ENCODE measurements around the gene RAP2A. TPM values are rescaled to one million over a fixed set of nuclear protein-coding genes. Genes with fewer than 3 reads are reported as not detected.

The RAP2A gene
- total RNA-seq, 1 donor from 2014 or later, result 70.9 TPM

DNA sequence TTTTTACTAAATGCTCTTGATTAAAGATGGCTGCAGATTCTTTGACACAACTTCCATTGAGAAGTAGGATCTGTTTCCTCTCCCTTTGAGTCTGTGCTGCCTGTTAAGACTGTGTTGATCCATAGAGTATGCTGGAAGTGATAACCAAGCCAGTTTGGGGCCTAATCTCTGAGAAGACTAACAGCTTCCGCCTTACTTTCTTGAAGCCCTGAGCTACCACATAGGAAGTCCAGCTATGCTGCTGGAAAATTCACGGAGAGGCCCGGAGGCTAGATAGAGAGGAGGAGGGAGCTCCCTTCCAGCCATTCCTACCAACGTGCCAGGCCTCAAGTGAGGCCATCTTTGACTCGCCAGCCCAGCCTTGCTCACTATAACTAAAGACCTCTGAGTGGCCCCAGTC, 12.5 kb downstream of the RAP2A start:
- Mint-ChIP-seq H3K27me3 (ENCODE audit: insufficient read depth, low read depth) (no peaks in the 10 kb centered on the region), H3K36me3 (peaks cover 35% of the 10 kb centered on the region), H3K27ac (no peak overlapping the region), H3K9me3 (no peaks in the 10 kb centered on the region), H3K4me3 (no peak overlapping the region), H3K4me1 (no peaks in the 10 kb centered on the region)
- Histone ChIP-seq H3K4me2 (no peak overlapping the region), H3F3A (ENCODE audit: low read depth) (no peaks in the 10 kb centered on the region), H2AFZ (replicated peaks) (no peak overlapping the region), H3K36me3 (peaks cover 7% of the 10 kb centered on the region), H3K27me3 (no peaks in the 10 kb centered on the region), H3K27ac (no peak overlapping the region), H3K9ac (no peak overlapping the region), H3K9me3 (ENCODE audit: low read depth) (no peaks in the 10 kb centered on the region), H3K4me1 (no peaks in the 10 kb centered on the region), H3K4me3 (no peak overlapping the region), H4K20me1 (ENCODE audit: low read depth) (no peaks in the 10 kb centered on the region), H3K79me2 (ENCODE audit: low read depth) (peaks cover 98% of the 10 kb centered on the region)
- TF ChIP-seq, protein P1, sequence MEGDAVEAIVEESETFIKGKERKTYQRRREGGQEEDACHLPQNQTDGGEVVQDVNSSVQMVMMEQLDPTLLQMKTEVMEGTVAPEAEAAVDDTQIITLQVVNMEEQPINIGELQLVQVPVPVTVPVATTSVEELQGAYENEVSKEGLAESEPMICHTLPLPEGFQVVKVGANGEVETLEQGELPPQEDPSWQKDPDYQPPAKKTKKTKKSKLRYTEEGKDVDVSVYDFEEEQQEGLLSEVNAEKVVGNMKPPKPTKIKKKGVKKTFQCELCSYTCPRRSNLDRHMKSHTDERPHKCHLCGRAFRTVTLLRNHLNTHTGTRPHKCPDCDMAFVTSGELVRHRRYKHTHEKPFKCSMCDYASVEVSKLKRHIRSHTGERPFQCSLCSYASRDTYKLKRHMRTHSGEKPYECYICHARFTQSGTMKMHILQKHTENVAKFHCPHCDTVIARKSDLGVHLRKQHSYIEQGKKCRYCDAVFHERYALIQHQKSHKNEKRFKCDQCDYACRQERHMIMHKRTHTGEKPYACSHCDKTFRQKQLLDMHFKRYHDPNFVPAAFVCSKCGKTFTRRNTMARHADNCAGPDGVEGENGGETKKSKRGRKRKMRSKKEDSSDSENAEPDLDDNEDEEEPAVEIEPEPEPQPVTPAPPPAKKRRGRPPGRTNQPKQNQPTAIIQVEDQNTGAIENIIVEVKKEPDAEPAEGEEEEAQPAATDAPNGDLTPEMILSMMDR (IDR thresholded peaks at IDR 0.05), result no peak
- DNase-seq (ENCODE audit: low spot score), result no peak

GRCh38 chr13:97448503-97449251, 14.7 kb downstream of the RAP2A start:
- Mint-ChIP-seq H3K27me3 (ENCODE audit: insufficient read depth, low read depth) (no peaks in the 10 kb centered on the region), H3K27ac (no peak overlapping the region)
- peak; percentile 27 for DNase-seq (ENCODE audit: low spot score)

DNA sequence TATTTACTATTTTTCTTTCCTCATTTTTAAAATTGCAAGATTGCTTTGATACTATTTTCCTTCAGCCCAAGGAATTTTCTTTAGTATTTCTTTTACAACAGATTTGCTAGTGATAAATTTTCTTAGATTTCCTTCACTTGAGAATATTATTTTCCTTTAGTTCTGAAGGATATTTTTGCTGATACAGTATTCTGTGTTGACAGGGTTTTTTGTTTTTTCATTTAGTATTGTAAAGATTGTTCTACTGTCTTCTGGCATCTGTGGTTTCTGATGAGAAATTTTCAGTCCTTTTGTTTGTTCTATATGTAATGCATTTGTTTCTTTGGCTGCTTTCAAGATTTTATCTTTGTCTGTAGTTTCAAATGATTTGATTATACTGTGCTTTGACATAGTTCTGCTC, 20.7 kb downstream of the RAP2A start:
- no peak overlapping the region for H3K9ac ChIP-seq
- H3K27ac ChIP-seq, result no peak overlapping the region
- peaks cover 80% of the 10 kb centered on the region for H3K79me2 ChIP-seq (ENCODE audit: low read depth)
- H3K36me3 ChIP-seq, result peaks cover 12% of the 10 kb centered on the region
- H3K36me3 Mint-ChIP-seq, result peaks cover 40% of the 10 kb centered on the region
- no peaks in the 10 kb centered on the region for H3K27me3 ChIP-seq
- H3K27me3 Mint-ChIP-seq (ENCODE audit: insufficient read depth, low read depth), result no peaks in the 10 kb centered on the region
- TF ChIP-seq, protein P1 (IDR thresholded peaks at IDR 0.05), result no peak
- peaks cover 10% of the 10 kb centered on the region for H3K9me3 ChIP-seq (ENCODE audit: low read depth)
- no peak overlapping the region for H2AFZ ChIP-seq (replicated peaks)
- no peaks in the 10 kb centered on the region for H3K4me1 Mint-ChIP-seq
- peaks cover 8% of the 10 kb centered on the region for H3K4me1 ChIP-seq
- H3K4me3 ChIP-seq, result no peak overlapping the region
- H3K4me2 ChIP-seq, result no peak overlapping the region
- H3K4me3 Mint-ChIP-seq, result no peak overlapping the region
- H3K9me3 Mint-ChIP-seq, result peaks cover 19% of the 10 kb centered on the region
- no peak for DNase-seq (ENCODE audit: low spot score)
- H3K27ac Mint-ChIP-seq, result no peak overlapping the region
- no peaks in the 10 kb centered on the region for H3F3A ChIP-seq (ENCODE audit: low read depth)
- H4K20me1 ChIP-seq (ENCODE audit: low read depth), result peaks cover 18% of the 10 kb centered on the region

More at GRCh38 chr13:97448503-97449251, 14.7 kb downstream of the RAP2A start:
- H3K27me3 ChIP-seq, result no peaks in the 10 kb centered on the region
- peaks cover 13% of the 10 kb centered on the region for H3K36me3 ChIP-seq
- H3F3A ChIP-seq (ENCODE audit: low read depth), result no peaks in the 10 kb centered on the region
- H3K79me2 ChIP-seq (ENCODE audit: low read depth), result peaks cover 98% of the 10 kb centered on the region
- H2AFZ ChIP-seq (replicated peaks), result no peak overlapping the region
- H3K4me3 ChIP-seq, result no peak overlapping the region
- H3K9me3 Mint-ChIP-seq, result peaks cover 4% of the 10 kb centered on the region
- no peaks in the 10 kb centered on the region for H4K20me1 ChIP-seq (ENCODE audit: low read depth)
- no peaks in the 10 kb centered on the region for H3K4me1 ChIP-seq
- no peak overlapping the region for H3K4me2 ChIP-seq
- no peaks in the 10 kb centered on the region for H3K4me1 Mint-ChIP-seq
- TF ChIP-seq EZH2phosphoT487 (IDR thresholded peaks at IDR 0.05), result no peak
- no peak for TF ChIP-seq EZH2 (IDR thresholded peaks at IDR 0.05)
- TF ChIP-seq, protein P1 (IDR thresholded peaks at IDR 0.05), result no peak
- H3K9ac ChIP-seq, result no peak overlapping the region
- no peak overlapping the region for H3K4me3 Mint-ChIP-seq
- H3K27ac ChIP-seq, result no peak overlapping the region
- peaks cover 47% of the 10 kb centered on the region for H3K36me3 Mint-ChIP-seq
- H3K9me3 ChIP-seq (ENCODE audit: low read depth), result no peaks in the 10 kb centered on the region

Data from neural progenitor cell (in vitro differentiated cells).